ENCODE results near the gene SFXN1. TPM values are rescaled to one million over a fixed set of nuclear protein-coding genes. Genes with fewer than 3 reads are reported as not detected.

SFXN1 gene
- total RNA-seq, 1 experiment from 2014 or later, result 61.4 TPM

GRCh38 chr5:175542232-175542965, 64.0 kb downstream of the SFXN1 start:
- Histone ChIP-seq H3K4me2 (no peak overlapping the region), H3K9me3 (ENCODE audit: insufficient read depth, low read depth) (no peaks in the 10 kb centered on the region), H4K20me1 (ENCODE audit: insufficient read depth) (no peaks in the 10 kb centered on the region; the same call in 1 of the 2 replicates), H3K79me2 (ENCODE audit: low read depth) (no peaks in the 10 kb centered on the region), H3K36me3 (ENCODE audit: low read depth) (no peaks in the 10 kb centered on the region), H3K27ac (no peak overlapping the region), H3K4me3 (no peak overlapping the region), H3K4me1 (replicated peaks; ENCODE audit: insufficient read depth) (no peaks in the 10 kb centered on the region), H3K27me3 (ENCODE audit: insufficient read depth, low read depth) (peaks cover 83% of the 10 kb centered on the region), H2AFZ (no peak overlapping the region), H3K9me2 (ENCODE audit: insufficient read depth) (no peaks in the 10 kb centered on the region), H3F3A (ENCODE audit: insufficient read depth, low read depth) (no peaks in the 10 kb centered on the region)
- ChIA-PET CTCF (interaction anchor here (0.6 kb wide), 1 partner anchor 447 kb away, joined by 4 read pairs; no protein-coding TSS in a partner anchor), POLR2A (ENCODE audit: unreplicated experiment) (no interaction called here)
- TF ChIP-seq EZH2 (IDR thresholded peaks at IDR 0.05; ENCODE audit: low read depth), result no peak
- BruUV-seq (replicated peaks), result no TSS peak
- intact Hi-C loops (cut with micrococcal nuclease; ENCODE audit: unreplicated experiment), result no loop called here
- DNase-seq, result no peak

GRCh38 chr5:175542966-175543235, 64.5 kb downstream of the SFXN1 start:
- intact Hi-C loops (cut with micrococcal nuclease; ENCODE audit: unreplicated experiment), result no loop called here
- no peak overlapping the region for H3K4me3 ChIP-seq
- ChIA-PET POLR2A (ENCODE audit: unreplicated experiment) (no interaction called here), CTCF (no interaction called here)
- H2AFZ ChIP-seq, result no peak overlapping the region
- no peaks in the 10 kb centered on the region for H3K4me1 ChIP-seq (replicated peaks; ENCODE audit: insufficient read depth)
- no peaks in the 10 kb centered on the region for H3K9me3 ChIP-seq (ENCODE audit: insufficient read depth, low read depth)
- H3K27ac ChIP-seq, result no peak overlapping the region
- no peaks in the 10 kb centered on the region; the same call in 1 of the 2 replicates for H4K20me1 ChIP-seq (ENCODE audit: insufficient read depth)
- H3K4me2 ChIP-seq, result no peak overlapping the region
- DNase-seq, result no peak
- no peaks in the 10 kb centered on the region for H3F3A ChIP-seq (ENCODE audit: insufficient read depth, low read depth)
- H3K79me2 ChIP-seq (ENCODE audit: low read depth), result no peaks in the 10 kb centered on the region
- H3K36me3 ChIP-seq (ENCODE audit: low read depth), result no peaks in the 10 kb centered on the region
- H3K27me3 ChIP-seq (ENCODE audit: insufficient read depth, low read depth), result peaks cover 86% of the 10 kb centered on the region
- H3K9me2 ChIP-seq (ENCODE audit: insufficient read depth), result no peaks in the 10 kb centered on the region
- BruUV-seq (replicated peaks), result no TSS peak
- TF ChIP-seq EZH2 (IDR thresholded peaks at IDR 0.05; ENCODE audit: low read depth), result no peak
- no peak for TF ChIP-seq CTCF (conservative IDR thresholded peaks at IDR 0.05)

- POLR2A ChIA-PET (ENCODE audit: unreplicated experiment), result no interaction called here
- TF ChIP-seq EZH2 (IDR thresholded peaks at IDR 0.05; ENCODE audit: low read depth) (no peak), CTCF (conservative IDR thresholded peaks at IDR 0.05) (no peak)
- Histone ChIP-seq H3K9me3 (ENCODE audit: insufficient read depth, low read depth) (no peaks in the 10 kb centered on the region), H3K4me1 (replicated peaks; ENCODE audit: insufficient read depth) (no peaks in the 10 kb centered on the region), H3K9me2 (ENCODE audit: insufficient read depth) (no peaks in the 10 kb centered on the region), H4K20me1 (ENCODE audit: insufficient read depth) (no peaks in the 10 kb centered on the region; the same call in 1 of the 2 replicates), H3K36me3 (ENCODE audit: low read depth) (no peaks in the 10 kb centered on the region), H3F3A (ENCODE audit: insufficient read depth, low read depth) (no peaks in the 10 kb centered on the region), H3K27me3 (ENCODE audit: insufficient read depth, low read depth) (peaks cover 86% of the 10 kb centered on the region), H2AFZ (no peak overlapping the region), H3K4me3 (no peak overlapping the region), H3K4me2 (no peak overlapping the region), H3K27ac (no peak overlapping the region), H3K79me2 (ENCODE audit: low read depth) (no peaks in the 10 kb centered on the region)
- no TSS peak for BruUV-seq (replicated peaks)
- no peak for DNase-seq
- CTCF ChIA-PET, result no interaction called here
- intact Hi-C loops (cut with micrococcal nuclease; ENCODE audit: unreplicated experiment), result no loop called here
Observed at GRCh38 chr5:175544108-175544511, 65.8 kb downstream of the SFXN1 start.

- H3K4me2 ChIP-seq, result no peak overlapping the region
- H3K79me2 ChIP-seq (ENCODE audit: low read depth), result no peaks in the 10 kb centered on the region
- H4K20me1 ChIP-seq (ENCODE audit: insufficient read depth), result no peaks in the 10 kb centered on the region; the same call in 1 of the 2 replicates
- intact Hi-C loops (cut with micrococcal nuclease; ENCODE audit: unreplicated experiment), result no loop called here
- H3K36me3 ChIP-seq (ENCODE audit: low read depth), result no peaks in the 10 kb centered on the region
- ChIA-PET CTCF (no interaction called here), POLR2A (ENCODE audit: unreplicated experiment) (no interaction called here)
- H3K9me2 ChIP-seq (ENCODE audit: insufficient read depth), result no peaks in the 10 kb centered on the region
- H3K4me1 ChIP-seq (replicated peaks; ENCODE audit: insufficient read depth), result no peaks in the 10 kb centered on the region
- no peak overlapping the region for H3K4me3 ChIP-seq
- BruUV-seq (replicated peaks), result no TSS peak
- TF ChIP-seq CTCF (conservative IDR thresholded peaks at IDR 0.05) (no peak), EZH2 (IDR thresholded peaks at IDR 0.05; ENCODE audit: low read depth) (no peak)
- H3F3A ChIP-seq (ENCODE audit: insufficient read depth, low read depth), result no peaks in the 10 kb centered on the region
- H2AFZ ChIP-seq, result no peak overlapping the region
- no peak for DNase-seq
- H3K27ac ChIP-seq, result no peak overlapping the region
- H3K9me3 ChIP-seq (ENCODE audit: insufficient read depth, low read depth), result no peaks in the 10 kb centered on the region
- H3K27me3 ChIP-seq (ENCODE audit: insufficient read depth, low read depth), result peaks cover 90% of the 10 kb centered on the region
Observed at GRCh38 chr5:175544586-175544985, 66.2 kb downstream of the SFXN1 start.
